Cardiac fibroblast (primary cell): ENCODE data around the gene SVIL.

Experiments
- DNase-seq, 2 donors: peaks; one replicate each; pipeline versions ENCODE4 v3.0.0 to v3.0.0-alpha.2; 2010; ENCODE audit warnings: low read depth in 2 of 2
- H3K4me3 ChIP-seq, 2 donors: replicated peaks in 1 of 2; 1 replicate in 1 of 2; 2 replicates in 1 of 2; pipeline ENCODE4 v1.5.1; 2011; ENCODE audit warnings: low read depth in 2 of 2, low read length in 2 of 2, mild to moderate bottlenecking in 2 of 2, moderate library complexity in 1 of 2
- CTCF ChIP-seq: IDR thresholded peaks from one replicate; pipeline ENCODE4 v1.5.1; 2011; ENCODE audit warnings: low read depth, mild to moderate bottlenecking, low read length, inconsistent platforms

SVIL gene

DNA sequence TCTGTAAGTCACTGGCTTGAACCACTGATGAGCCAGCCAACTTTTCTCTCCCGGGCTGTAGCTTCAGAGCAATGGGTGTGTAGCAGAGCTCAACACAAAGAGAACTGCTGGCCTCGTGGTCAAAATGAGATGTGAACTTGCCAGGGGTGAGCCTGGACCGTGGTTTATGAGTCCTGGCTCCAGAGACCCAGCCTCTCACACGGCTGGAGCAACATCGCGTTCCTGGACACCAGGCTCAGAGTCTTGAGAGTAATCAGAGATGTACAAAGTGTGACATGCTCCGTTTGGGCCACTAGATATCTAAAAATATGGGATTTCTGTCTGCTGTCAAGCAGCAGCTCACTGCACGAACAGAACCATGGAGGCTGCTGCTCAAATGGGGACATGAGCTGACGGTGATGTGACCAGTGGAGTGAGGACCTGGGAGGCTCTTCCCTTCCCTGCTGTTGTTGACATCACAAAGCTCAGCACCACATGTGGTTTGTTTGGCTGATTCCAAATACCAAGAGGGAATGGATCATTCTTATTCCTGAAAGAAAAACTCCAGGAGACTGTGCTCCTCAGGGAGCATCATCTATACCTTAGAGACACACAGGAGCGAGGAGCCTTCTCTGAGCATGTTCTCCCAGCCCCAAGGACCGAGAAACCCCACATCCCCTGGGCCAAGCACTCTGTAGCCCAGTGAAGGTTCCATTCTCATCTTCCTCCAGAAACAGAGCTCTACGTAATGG, 9.2 kb upstream of the SVIL start:
- TF ChIP-seq CTCF, result no peak
- H3K4me3 ChIP-seq, result no peak overlapping the region
- DNase-seq, result no peak

GRCh38 chr10:29642990-29643389, 8.2 kb upstream of the SVIL start:
- no peak for TF ChIP-seq CTCF
- DNase-seq, result peak; percentile 65 to 84

GRCh38 chr10:29637537-29637936, 2.8 kb upstream of the SVIL start:
- no peak for TF ChIP-seq CTCF
- H3K4me3 ChIP-seq, result no peak overlapping the region
- DNase-seq, result no peak

More at GRCh38 chr10:29642990-29643389, 8.2 kb upstream of the SVIL start:
- H3K4me3 ChIP-seq, result no peak overlapping the region

GRCh38 chr10:29636178-29636577, 1.4 kb upstream of the SVIL start:
- H3K4me3 ChIP-seq, result no peak overlapping the region
- TF ChIP-seq CTCF, result no peak
- DNase-seq, result peak; percentile 85 to 91

- DNase-seq, result peak; percentile 61 to 65
- no peak for TF ChIP-seq CTCF
These were observed 957 bp upstream of the SVIL start for GRCh38 chr10:29635711-29636144.

DNA sequence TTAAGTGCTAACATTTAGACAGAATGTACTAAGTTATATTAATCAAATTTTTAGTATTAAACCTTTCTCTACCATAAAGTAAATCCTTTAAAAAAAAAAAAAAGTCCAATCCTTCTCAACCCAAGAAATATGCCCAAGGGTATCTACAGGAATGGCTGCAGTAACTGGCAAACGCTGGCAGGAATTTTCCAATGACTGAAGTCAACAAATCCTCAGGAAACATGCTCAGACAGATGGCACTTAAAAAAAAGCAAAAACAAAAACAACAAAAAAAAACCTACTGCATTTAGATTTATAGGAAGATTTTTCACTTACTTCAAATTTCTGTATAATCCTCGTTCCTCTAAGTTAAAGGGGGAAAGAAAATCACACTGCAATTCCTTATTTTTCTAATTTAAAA, 666 bp downstream of the SVIL start:
- DNase-seq, result no peak
- no peak for TF ChIP-seq CTCF
- peak overlapping the region in 1 of 2 donors; percentile 30 for H3K4me3 ChIP-seq

More at GRCh38 chr10:29635711-29636144, 957 bp upstream of the SVIL start:
- H3K4me3 ChIP-seq, result no peak overlapping the region

DNA sequence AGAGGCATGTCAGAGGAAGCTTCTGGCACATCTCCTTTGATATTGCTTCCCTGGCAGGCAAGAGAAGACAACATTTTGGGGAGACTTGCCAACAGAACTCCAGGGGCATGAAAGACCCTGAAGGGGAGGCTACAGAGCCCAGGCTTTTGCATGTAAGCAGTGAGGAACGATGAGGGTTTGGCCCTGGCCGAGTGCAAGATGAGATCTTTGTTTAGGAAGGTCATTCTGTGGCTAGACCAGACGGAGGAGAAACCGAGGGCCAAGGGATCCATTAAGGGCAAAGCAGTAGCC, 3.8 kb downstream of the SVIL start:
- DNase-seq, result no peak
- no peak for TF ChIP-seq CTCF

More for the DNA sequence above, 3.8 kb downstream of the SVIL start:
- H3K4me3 ChIP-seq, result no peak overlapping the region
